Neural progenitor cell (in vitro differentiated cells): ENCODE results near the gene GLTPD2. TPM values are rescaled to one million over a fixed set of nuclear protein-coding genes. Genes with fewer than 3 reads are reported as not detected.
A peak's percentile ranks its signal among the peaks of the same experiment; 100 is the strongest.

Experiments
- DNase-seq: peaks from one replicate; pipeline ENCODE4 v3.0.0-alpha.2; 2016; ENCODE audit warnings: low spot score
- H2AFZ ChIP-seq: fragments of 200-600 bp; sonication (generic); replicated peaks from 2 replicates; pipeline ENCODE4 v1.6.1; 2016; ENCODE audit warnings: antibody characterized with exemption
- H3F3A ChIP-seq: fragments of 200-600 bp; sonication (generic); 2 replicates; pipeline ENCODE4 v1.6.1; 2016; ENCODE audit warnings: antibody characterized with exemption, low read depth
- H3K27ac ChIP-seq: fragments of 200-600 bp; sonication (generic); 2 replicates; pipeline ENCODE4 v1.5.1; 2016; ENCODE audit warnings: mild to moderate bottlenecking
- H3K27me3 ChIP-seq: fragments of 200-600 bp; sonication (generic); 2 replicates; pipeline ENCODE4 v1.6.1; 2016; ENCODE audit warnings: mild to moderate bottlenecking, moderate library complexity
- H3K36me3 ChIP-seq: fragments of 200-600 bp; sonication (generic); 2 replicates; pipeline ENCODE4 v1.5.1; 2016
- H3K4me1 ChIP-seq: fragments of 200-600 bp; sonication (generic); 2 replicates; pipeline ENCODE4 v1.6.1; 2016; ENCODE audit warnings: mixed run types
- H3K4me2 ChIP-seq: fragments of 200-600 bp; sonication (generic); 2 replicates; pipeline ENCODE4 v1.6.1; 2016
- H3K4me3 ChIP-seq: fragments of 200-600 bp; sonication (generic); 2 replicates; pipeline ENCODE4 v1.5.1; 2016
- H3K79me2 ChIP-seq: fragments of 200-600 bp; sonication (generic); 2 replicates; pipeline ENCODE4 v1.6.1; 2016; ENCODE audit warnings: low read depth
- H3K9ac ChIP-seq: fragments of 200-600 bp; sonication (generic); 2 replicates; pipeline ENCODE4 v1.6.1; 2016
- H3K9me3 ChIP-seq: fragments of 200-600 bp; sonication (generic); 2 replicates; pipeline ENCODE4 v1.5.1; 2016; ENCODE audit warnings: low read depth
- H4K20me1 ChIP-seq: fragments of 200-600 bp; sonication (generic); 2 replicates; pipeline ENCODE4 v1.6.1; 2016; ENCODE audit warnings: low read depth
- H3K27ac Mint-ChIP-seq: 3 replicates; pipeline ENCODE4 v1.8.0; 2021; ENCODE audit warnings: mixed read lengths
- H3K27me3 Mint-ChIP-seq: 2 replicates; pipeline ENCODE4 v1.8.0; 2022; ENCODE audit warnings: low read depth, mild to moderate bottlenecking, inconsistent platforms, moderate library complexity, mixed read lengths; ENCODE audit not compliant: insufficient read depth
- H3K36me3 Mint-ChIP-seq: 3 replicates; pipeline ENCODE4 v1.8.0; 2021; ENCODE audit warnings: mixed read lengths
- H3K4me1 Mint-ChIP-seq: 3 replicates; pipeline ENCODE4 v1.8.0; 2021; ENCODE audit warnings: mixed read lengths
- H3K4me3 Mint-ChIP-seq: 3 replicates; pipeline ENCODE4 v1.8.0; 2021; ENCODE audit warnings: mild to moderate bottlenecking, moderate library complexity, mixed read lengths
- H3K9me3 Mint-ChIP-seq: 3 replicates; pipeline ENCODE4 v1.8.0; 2020; ENCODE audit warnings: mixed read lengths
- CTCF ChIP-seq: fragments of 200-600 bp; sonication (generic); IDR thresholded peaks from 2 replicates; pipeline ENCODE4 v1.5.1; 2017; ENCODE audit warnings: antibody characterized with exemption, mild to moderate bottlenecking
- EZH2 ChIP-seq: fragments of 200-600 bp; sonication (generic); IDR thresholded peaks from 2 replicates; pipeline ENCODE4 v1.6.1; 2017; ENCODE audit warnings: antibody characterized with exemption, mild to moderate bottlenecking, moderate library complexity
- EZH2phosphoT487 ChIP-seq: fragments of 200-600 bp; sonication (generic); IDR thresholded peaks from 2 replicates; pipeline ENCODE4 v1.6.1; 2017; ENCODE audit warnings: antibody characterized with exemption
- total RNA-seq: library from RNA; depleted of rRNA; stranded (reverse); fragments of >200 nt; gene quantifications from 2 replicates; pipeline ENCODE4 v1.2.3, GENCODE V29; 2015; ENCODE audit warnings: low replicate concordance

The GLTPD2 gene
- total RNA-seq, 1 donor from 2014 or later, result not detected

- no peak overlapping the region for H3K9ac ChIP-seq
Observed at GRCh38 chr17:4790705-4791088, 1.9 kb downstream of the GLTPD2 start.

GRCh38 chr17:4795168-4795567 is 6.4 kb downstream of the GLTPD2 start:
- Histone ChIP-seq H3K4me3 (no peak overlapping the region), H3K4me1 (peaks cover 5% of the 10 kb centered on the region), H3K9me3 (no peaks in the 10 kb centered on the region), H3K27me3 (peaks cover 33% of the 10 kb centered on the region), H4K20me1 (peaks cover 11% of the 10 kb centered on the region), H2AFZ (peak overlapping the region; percentile 93), H3F3A (peaks cover 9% of the 10 kb centered on the region), H3K36me3 (no peaks in the 10 kb centered on the region), H3K79me2 (peaks cover 18% of the 10 kb centered on the region), H3K4me2 (no peak overlapping the region), H3K27ac (no peak overlapping the region), H3K9ac (no peak overlapping the region)
- TF ChIP-seq EZH2, result no peak
- TF ChIP-seq EZH2phosphoT487, result no peak
- TF ChIP-seq CTCF, result no peak
- Mint-ChIP-seq H3K36me3 (peaks cover 10% of the 10 kb centered on the region), H3K4me1 (peaks cover 13% of the 10 kb centered on the region), H3K27me3 (peaks cover 16% of the 10 kb centered on the region), H3K27ac (peak overlapping the region; percentile 92), H3K4me3 (peak overlapping the region; percentile 98), H3K9me3 (no peaks in the 10 kb centered on the region)
- DNase-seq, result no peak

More at GRCh38 chr17:4790705-4791088, 1.9 kb downstream of the GLTPD2 start:
- no peak for DNase-seq
- Mint-ChIP-seq H3K9me3 (no peaks in the 10 kb centered on the region), H3K4me3 (peak overlapping the region; percentile 88), H3K4me1 (peaks cover 11% of the 10 kb centered on the region), H3K27me3 (peaks cover 21% of the 10 kb centered on the region), H3K27ac (no peak overlapping the region), H3K36me3 (no peaks in the 10 kb centered on the region)
- TF ChIP-seq EZH2phosphoT487 (no peak), EZH2 (no peak), CTCF (no peak)
- Histone ChIP-seq H2AFZ (peak overlapping the region; percentile 81), H3F3A (peaks cover 38% of the 10 kb centered on the region), H3K27ac (no peak overlapping the region), H3K27me3 (peaks cover 74% of the 10 kb centered on the region), H3K4me1 (peaks cover 13% of the 10 kb centered on the region), H4K20me1 (peaks cover 9% of the 10 kb centered on the region), H3K9me3 (no peaks in the 10 kb centered on the region), H3K36me3 (no peaks in the 10 kb centered on the region), H3K79me2 (no peaks in the 10 kb centered on the region), H3K4me2 (peak overlapping the region; percentile 95), H3K4me3 (peak overlapping the region; percentile 85)

DNA sequence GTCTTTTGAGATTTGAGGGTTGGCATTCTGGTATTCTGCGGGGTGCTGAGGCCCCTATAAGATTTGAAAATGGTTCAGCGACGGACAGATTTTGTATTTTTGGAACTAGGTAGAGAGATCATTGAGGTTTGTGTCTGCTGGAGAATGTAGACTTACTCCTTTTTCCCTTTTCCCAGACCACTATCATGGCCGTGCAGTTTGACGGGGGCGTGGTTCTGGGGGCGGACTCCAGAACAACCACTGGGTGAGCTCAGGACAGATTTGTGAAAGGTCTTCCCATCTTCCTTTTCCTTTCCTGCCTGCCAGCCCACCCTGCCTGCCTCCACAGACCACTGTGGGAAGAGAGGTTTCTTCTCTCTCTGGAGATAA is 7.8 kb downstream of the GLTPD2 start:
- H3K9ac ChIP-seq, result peak overlapping the region; percentile 85

More for the DNA sequence above, 7.8 kb downstream of the GLTPD2 start:
- no peaks in the 10 kb centered on the region for H3K9me3 ChIP-seq
- peak overlapping the region; percentile 92 for H3K4me3 ChIP-seq
- H3K9me3 Mint-ChIP-seq, result no peaks in the 10 kb centered on the region
- H3F3A ChIP-seq, result peaks cover 5% of the 10 kb centered on the region
- H3K4me1 Mint-ChIP-seq, result peaks cover 10% of the 10 kb centered on the region
- H3K79me2 ChIP-seq, result peaks cover 18% of the 10 kb centered on the region
- DNase-seq, result peak; percentile 70
- peaks cover 10% of the 10 kb centered on the region for H3K36me3 Mint-ChIP-seq
- peak overlapping the region; percentile 92 for H3K27ac Mint-ChIP-seq
- peaks cover 9% of the 10 kb centered on the region for H3K27me3 Mint-ChIP-seq
- H3K36me3 ChIP-seq, result no peaks in the 10 kb centered on the region
- peak overlapping the region; percentile 98 for H3K4me3 Mint-ChIP-seq
- peak overlapping the region; percentile 93 for H2AFZ ChIP-seq
- peaks cover 5% of the 10 kb centered on the region for H3K4me1 ChIP-seq
- peaks cover 11% of the 10 kb centered on the region for H4K20me1 ChIP-seq
- H3K4me2 ChIP-seq, result peak overlapping the region; percentile 79
- peaks cover 19% of the 10 kb centered on the region for H3K27me3 ChIP-seq
- no peak for TF ChIP-seq CTCF
- no peak for TF ChIP-seq EZH2
- TF ChIP-seq EZH2phosphoT487, result no peak
- H3K27ac ChIP-seq, result no peak overlapping the region
